GM12872 (cell line): ENCODE results near the gene PPM1N.

ENCODE experiments used
- CTCF ChIP-seq: IDR thresholded peaks from 3 replicates; pipeline ENCODE4 v1.5.1; 2011; ENCODE audit warnings: low read depth, mild to moderate bottlenecking, low read length, moderate library complexity; ENCODE audit not compliant: insufficient read depth

Gene PPM1N

GRCh38 chr19:45531349-45531748 is 33.1 kb downstream of the PPM1N start:
- no peak for TF ChIP-seq CTCF

GRCh38 chr19:45539459-45539858 is 41.2 kb downstream of the PPM1N start:
- no peak for TF ChIP-seq CTCF

GRCh38 chr19:45542234-45542668 is 44.0 kb downstream of the PPM1N start:
- TF ChIP-seq CTCF: no peak

GRCh38 chr19:45547211-45547770 is 49.0 kb downstream of the PPM1N start:
- no peak for TF ChIP-seq CTCF

GRCh38 chr19:45547965-45548609 is 49.8 kb downstream of the PPM1N start:
- no peak for TF ChIP-seq CTCF
